ENCODE measurements around the gene DNAL1.
"Not testable (repeated sequence)": the region's sequence is repeated elsewhere in the genome, so short reads cannot be mapped to it uniquely, and the experiment has no call there.

DNAL1 gene

DNA sequence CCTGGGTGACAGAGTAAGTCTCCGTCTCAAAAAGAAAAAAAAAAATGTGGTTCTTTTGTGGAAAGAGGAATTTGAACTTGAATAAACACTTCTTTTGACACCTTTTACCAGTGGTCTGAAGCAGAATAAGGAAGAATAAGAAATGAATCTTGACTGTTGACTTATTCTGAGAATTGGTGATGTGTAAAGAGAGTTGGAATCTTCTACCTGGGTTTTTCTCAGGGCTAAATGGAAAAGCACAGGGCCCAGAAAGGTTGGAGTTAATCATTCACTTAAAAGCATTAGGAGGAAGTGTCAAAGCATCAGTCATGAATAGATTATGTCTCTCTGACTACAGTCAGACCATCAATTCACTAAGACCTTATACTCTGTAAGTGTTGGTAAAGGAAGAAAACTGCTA lies 55.5 kb downstream of the DNAL1 start:
- ChIA-PET POLR2A (no interaction called here), CTCF (no interaction called here)
- TF ChIP-seq, protein P1, sequence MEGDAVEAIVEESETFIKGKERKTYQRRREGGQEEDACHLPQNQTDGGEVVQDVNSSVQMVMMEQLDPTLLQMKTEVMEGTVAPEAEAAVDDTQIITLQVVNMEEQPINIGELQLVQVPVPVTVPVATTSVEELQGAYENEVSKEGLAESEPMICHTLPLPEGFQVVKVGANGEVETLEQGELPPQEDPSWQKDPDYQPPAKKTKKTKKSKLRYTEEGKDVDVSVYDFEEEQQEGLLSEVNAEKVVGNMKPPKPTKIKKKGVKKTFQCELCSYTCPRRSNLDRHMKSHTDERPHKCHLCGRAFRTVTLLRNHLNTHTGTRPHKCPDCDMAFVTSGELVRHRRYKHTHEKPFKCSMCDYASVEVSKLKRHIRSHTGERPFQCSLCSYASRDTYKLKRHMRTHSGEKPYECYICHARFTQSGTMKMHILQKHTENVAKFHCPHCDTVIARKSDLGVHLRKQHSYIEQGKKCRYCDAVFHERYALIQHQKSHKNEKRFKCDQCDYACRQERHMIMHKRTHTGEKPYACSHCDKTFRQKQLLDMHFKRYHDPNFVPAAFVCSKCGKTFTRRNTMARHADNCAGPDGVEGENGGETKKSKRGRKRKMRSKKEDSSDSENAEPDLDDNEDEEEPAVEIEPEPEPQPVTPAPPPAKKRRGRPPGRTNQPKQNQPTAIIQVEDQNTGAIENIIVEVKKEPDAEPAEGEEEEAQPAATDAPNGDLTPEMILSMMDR (IDR thresholded peaks at IDR 0.05; ENCODE audit: control extremely low read depth, extremely low read depth, low read depth, missing control alignments) = no peak
- DNase-seq (ENCODE audit: extremely low spot score) = no peak

DNA sequence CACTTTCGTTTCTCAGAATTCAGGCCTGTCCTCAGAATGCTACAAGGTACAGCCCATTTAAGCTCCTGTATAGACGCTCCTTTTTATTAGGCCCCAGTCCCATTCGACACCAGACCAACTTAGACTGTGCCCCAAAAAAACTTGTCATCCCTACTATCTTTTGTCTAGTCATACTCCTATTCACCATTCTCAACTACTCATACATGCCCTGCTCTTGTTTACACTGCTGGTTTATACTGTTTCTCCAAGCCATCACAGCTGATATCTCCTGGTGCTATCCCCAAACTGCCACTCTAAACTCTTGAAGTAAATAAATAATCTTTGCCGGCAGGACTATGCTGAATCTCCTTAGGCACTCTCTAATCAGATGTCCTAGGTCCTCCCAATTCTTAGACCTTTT lies 63.3 kb downstream of the DNAL1 start:
- CTCF ChIA-PET; POLR2A ChIA-PET; DNase-seq (ENCODE audit: extremely low spot score): not testable (repeated sequence)

DNA sequence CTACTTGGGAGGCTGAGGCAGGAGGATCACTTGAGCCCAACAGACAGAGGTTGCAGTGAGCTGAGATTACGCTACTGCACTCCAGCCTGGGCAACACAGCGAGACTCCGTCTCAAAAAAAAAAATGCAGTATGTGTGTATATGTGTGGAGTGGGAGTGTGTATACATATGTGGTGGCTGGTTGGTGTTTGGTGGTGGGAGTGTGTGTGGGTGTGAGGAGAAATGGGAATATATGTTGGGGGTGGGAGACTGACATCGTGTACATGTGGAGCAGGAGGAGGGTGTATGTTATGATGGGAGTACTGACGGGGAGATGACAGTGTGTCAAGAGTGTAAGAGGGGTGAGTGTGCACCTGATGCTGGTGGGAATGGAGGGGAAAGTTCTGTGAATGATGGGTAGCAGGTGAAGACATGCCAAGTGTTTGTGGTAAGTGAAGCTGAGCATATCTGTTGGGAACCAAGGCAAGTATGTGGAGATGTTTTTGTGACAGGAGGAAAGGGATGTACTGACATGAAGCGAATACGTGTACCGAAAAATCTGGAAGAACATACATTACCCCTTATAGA lies 65.2 kb downstream of the DNAL1 start:
- ChIA-PET CTCF (no interaction called here), POLR2A (no interaction called here)
- TF ChIP-seq, protein P1 (IDR thresholded peaks at IDR 0.05; ENCODE audit: control extremely low read depth, extremely low read depth, low read depth, missing control alignments) = no peak
- DNase-seq (ENCODE audit: extremely low spot score) = no peak

DNA sequence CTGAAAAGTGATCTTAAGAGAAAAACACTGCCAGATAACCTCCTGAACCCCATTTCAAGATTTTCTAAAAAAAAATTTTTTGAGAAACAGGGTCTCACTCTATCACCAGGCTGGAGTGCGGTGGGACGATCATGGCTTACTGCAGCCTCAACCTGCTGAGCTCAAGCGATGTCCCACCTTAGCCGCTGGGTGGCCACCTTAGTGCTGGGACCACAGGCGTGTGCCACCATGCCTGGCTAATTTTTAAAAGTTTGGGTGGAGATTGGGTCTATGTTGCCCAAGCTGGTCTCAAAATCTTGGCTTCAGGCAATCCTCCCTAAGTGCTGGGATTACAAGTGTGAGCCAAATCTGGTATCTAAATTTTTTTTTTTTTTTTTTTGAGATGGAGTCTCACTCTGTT lies 66.0 kb downstream of the DNAL1 start:
- TF ChIP-seq, protein P1 (IDR thresholded peaks at IDR 0.05; ENCODE audit: control extremely low read depth, extremely low read depth, low read depth, missing control alignments) = no peak
- DNase-seq (ENCODE audit: extremely low spot score) = no peak
- ChIA-PET POLR2A (no interaction called here), CTCF (interaction anchor here (0.8 to 1.3 kb wide), 3 partner anchors 24 to 115 kb away, joined by 3 to 4 read pairs (median 3); no protein-coding TSS in a partner anchor)

DNA sequence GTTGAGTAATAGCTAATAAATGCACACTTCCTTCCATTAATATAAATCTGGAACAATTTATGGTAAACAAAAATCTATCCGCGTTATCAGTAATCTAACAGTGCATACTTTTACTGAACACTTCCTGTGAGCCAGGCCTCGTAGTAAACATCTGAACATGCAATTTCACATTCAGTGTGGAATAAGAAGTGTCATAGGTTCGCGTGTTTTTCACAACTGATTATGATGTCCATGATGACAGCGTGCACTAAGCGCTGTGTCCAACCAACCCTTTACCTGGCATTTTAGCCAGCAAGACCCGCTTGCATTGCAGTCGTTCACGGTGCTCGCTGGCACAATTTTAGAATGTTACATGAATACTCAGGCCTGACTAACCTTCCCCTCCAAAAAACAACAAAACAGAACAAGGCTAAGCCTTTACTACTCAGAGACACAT lies 67.3 kb downstream of the DNAL1 start:
- TF ChIP-seq, protein P1 (IDR thresholded peaks at IDR 0.05; ENCODE audit: control extremely low read depth, extremely low read depth, low read depth, missing control alignments) = no peak
- CTCF ChIA-PET = interaction anchor here (1.3 to 1.9 kb wide), 5 partner anchors 10 to 78 kb away, joined by 3 to 8 read pairs (median 4); no protein-coding TSS in a partner anchor
- POLR2A ChIA-PET = interaction anchor here (0.6 kb wide), 1 partner anchor 35 kb away, joined by 3 read pairs; no protein-coding TSS in a partner anchor
- no peak for DNase-seq (ENCODE audit: extremely low spot score)

DNA sequence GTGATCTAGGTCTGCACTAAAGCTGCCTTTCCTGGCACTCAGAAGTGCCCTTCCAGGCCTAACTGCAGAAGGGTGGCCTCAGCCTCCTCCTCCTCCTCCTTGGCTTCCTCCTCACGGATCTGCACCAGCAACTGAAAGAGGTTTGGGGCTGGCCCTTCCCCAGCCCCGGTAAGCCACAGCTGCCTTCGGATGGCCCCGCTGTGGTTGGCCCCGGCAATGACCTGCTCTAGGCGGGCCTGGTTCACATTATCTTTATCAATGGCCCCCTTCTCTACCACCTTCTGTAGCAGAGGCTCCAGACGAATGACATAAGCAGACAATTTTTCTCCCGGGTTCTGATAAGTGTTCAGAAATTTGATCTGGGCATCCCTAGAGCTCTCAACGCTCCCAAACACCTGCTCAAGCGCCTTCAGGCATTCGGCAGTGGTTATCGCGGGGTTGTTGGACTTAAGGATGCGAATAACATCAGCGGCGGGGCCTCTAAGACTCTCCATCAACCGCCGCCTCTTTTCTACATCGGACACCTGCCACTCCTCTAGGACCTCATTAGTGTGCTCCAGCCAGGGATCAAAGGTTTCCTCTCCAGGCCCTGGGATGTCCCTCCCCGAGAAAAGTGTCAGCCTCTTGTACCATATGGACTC lies 67.9 kb downstream of the DNAL1 start:
- ChIA-PET CTCF (interaction anchor here (1.6 to 1.9 kb wide), 6 partner anchors 10 to 79 kb away, joined by 3 to 8 read pairs (median 6); no protein-coding TSS in a partner anchor), POLR2A (interaction anchor here (0.6 kb wide), 1 partner anchor 34 kb away, joined by 3 read pairs; no protein-coding TSS in a partner anchor)
- DNase-seq (ENCODE audit: extremely low spot score) = peak; percentile 66
- TF ChIP-seq, protein P1 (IDR thresholded peaks at IDR 0.05; ENCODE audit: control extremely low read depth, extremely low read depth, low read depth, missing control alignments) = peak; percentile 7

DNA sequence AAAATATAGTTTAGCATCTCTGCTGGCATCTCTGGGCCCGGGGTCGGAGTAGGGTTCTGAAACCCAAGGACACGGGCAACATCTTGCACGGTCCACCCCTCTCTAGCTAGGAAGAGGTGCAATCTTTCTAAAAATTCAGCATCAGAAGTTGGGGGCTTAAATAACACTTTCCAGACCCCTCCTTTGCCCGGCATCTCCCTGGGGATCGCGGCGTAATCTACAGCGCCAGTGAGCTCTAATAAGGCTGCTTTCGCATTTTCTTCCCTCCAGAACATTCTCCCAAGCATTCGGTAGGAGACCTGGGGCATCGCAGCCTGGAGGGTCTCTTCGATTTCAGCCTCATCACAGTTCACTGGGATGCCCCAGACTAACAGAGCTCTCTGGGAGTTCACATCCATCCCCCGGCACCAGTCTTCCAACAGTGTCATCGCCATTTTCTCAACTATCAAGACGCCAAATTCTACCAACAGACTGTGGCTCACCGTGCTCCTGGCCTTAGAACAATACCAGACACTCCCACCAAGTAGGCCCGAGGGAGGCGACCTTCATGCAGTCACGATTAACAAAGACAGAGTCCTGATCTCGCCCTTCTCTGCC lies 68.5 kb downstream of the DNAL1 start:
- TF ChIP-seq, protein P1 (IDR thresholded peaks at IDR 0.05; ENCODE audit: control extremely low read depth, extremely low read depth, low read depth, missing control alignments) = no peak
- DNase-seq (ENCODE audit: extremely low spot score) = no peak
- ChIA-PET CTCF (interaction anchor here (0.9 to 1.9 kb wide), 7 partner anchors 10 to 80 kb away, joined by 3 to 8 read pairs (median 5); no protein-coding TSS in a partner anchor), POLR2A (no interaction called here)

Data from GM10248 (cell line).